ENCODE measurements around the gene TLCD5. TPM values are rescaled to one million over a fixed set of nuclear protein-coding genes. Genes with fewer than 3 reads are reported as not detected.

The TLCD5 gene
- polyA plus RNA-seq, 1 donor (not counting 4 experiments of a cell fraction or from before 2014, with no cell fraction given): 4.0 TPM

DNA sequence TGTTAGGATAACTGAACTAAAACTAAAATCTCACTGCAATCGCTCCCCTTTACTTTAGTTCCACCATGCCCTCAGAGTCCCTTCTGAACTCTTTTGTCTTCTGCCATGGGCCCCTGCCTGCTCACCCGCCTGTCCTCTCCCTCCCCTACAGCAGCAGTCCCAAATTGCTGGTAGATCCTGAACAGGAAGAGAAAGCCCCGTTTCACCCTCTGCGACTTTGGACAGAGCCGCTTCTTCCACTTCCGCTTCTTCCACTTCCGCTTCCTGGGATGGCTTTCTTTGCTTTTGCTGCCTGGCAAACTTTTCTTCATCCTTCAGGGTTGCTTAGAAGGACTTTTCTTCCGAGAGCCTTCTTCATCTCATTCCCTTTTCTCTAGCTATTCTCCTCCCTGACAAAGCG is 35.7 kb upstream of the TLCD5 start:
- no peak for FAIRE-seq
- no peaks in the 10 kb centered on the region for H4K20me1 ChIP-seq (ENCODE audit: control insufficient read depth, extremely low read depth, insufficient read depth, low read length)
- H3K9me3 ChIP-seq (ENCODE audit: control insufficient read depth, low read depth, low read length): no peaks in the 10 kb centered on the region
- no peaks in the 10 kb centered on the region for H3K79me2 ChIP-seq (ENCODE audit: control insufficient read depth, insufficient read depth, low read length)
- H2AFZ ChIP-seq (ENCODE audit: control insufficient read depth, low read length): no peak overlapping the region
- no peaks in the 10 kb centered on the region for H3K9me1 ChIP-seq (ENCODE audit: control insufficient read depth, extremely low read depth, insufficient read depth, low read length)
- no peaks in the 10 kb centered on the region for H3K36me3 ChIP-seq (ENCODE audit: control insufficient read depth in 2 of 2, extremely low read depth in 1 of 2, insufficient read depth in 2 of 2, low read length in 2 of 2)
- no peak for DNase-seq (ENCODE audit: low read depth, low spot score)
- no peak overlapping the region for H3K27ac ChIP-seq (ENCODE audit: control insufficient read depth, insufficient read depth, low read length)
- TF ChIP-seq, protein P1, sequence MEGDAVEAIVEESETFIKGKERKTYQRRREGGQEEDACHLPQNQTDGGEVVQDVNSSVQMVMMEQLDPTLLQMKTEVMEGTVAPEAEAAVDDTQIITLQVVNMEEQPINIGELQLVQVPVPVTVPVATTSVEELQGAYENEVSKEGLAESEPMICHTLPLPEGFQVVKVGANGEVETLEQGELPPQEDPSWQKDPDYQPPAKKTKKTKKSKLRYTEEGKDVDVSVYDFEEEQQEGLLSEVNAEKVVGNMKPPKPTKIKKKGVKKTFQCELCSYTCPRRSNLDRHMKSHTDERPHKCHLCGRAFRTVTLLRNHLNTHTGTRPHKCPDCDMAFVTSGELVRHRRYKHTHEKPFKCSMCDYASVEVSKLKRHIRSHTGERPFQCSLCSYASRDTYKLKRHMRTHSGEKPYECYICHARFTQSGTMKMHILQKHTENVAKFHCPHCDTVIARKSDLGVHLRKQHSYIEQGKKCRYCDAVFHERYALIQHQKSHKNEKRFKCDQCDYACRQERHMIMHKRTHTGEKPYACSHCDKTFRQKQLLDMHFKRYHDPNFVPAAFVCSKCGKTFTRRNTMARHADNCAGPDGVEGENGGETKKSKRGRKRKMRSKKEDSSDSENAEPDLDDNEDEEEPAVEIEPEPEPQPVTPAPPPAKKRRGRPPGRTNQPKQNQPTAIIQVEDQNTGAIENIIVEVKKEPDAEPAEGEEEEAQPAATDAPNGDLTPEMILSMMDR (optimal IDR thresholded peaks at IDR 0.05 in 1 of 3, IDR thresholded peaks at IDR 0.05 in 1 of 3, conservative IDR thresholded peaks at IDR 0.05 in 1 of 3; ENCODE audit: extremely low read depth in 1 of 3, insufficient read depth in 2 of 3, low read length in 3 of 3): no peak
- TF ChIP-seq EZH2 (IDR thresholded peaks at IDR 0.05; ENCODE audit: low read length): no peak
- dilution Hi-C loops (cut with MboI; ENCODE audit: extremely low pct_ligation_motif_present, low sequenced_read_pairs): no loop called here
- no peak overlapping the region for H3K9ac ChIP-seq (ENCODE audit: control insufficient read depth, extremely low read depth, insufficient read depth, low read length)
- H3K4me3 ChIP-seq (ENCODE audit: control insufficient read depth in 2 of 3, extremely low read depth in 1 of 3, insufficient read depth in 2 of 3, low read depth in 1 of 3, low read length in 3 of 3): no peak overlapping the region
- peaks cover 7% of the 10 kb centered on the region for H3K27me3 ChIP-seq (ENCODE audit: control insufficient read depth, extremely low read depth, insufficient read depth, low read length)
- H3K4me2 ChIP-seq (ENCODE audit: control insufficient read depth, extremely low read depth, insufficient read depth, low read depth, low read length): no peak overlapping the region
- H3K4me1 ChIP-seq (ENCODE audit: control insufficient read depth, extremely low read depth, insufficient read depth, low read length): peaks cover 24% of the 10 kb centered on the region

DNA sequence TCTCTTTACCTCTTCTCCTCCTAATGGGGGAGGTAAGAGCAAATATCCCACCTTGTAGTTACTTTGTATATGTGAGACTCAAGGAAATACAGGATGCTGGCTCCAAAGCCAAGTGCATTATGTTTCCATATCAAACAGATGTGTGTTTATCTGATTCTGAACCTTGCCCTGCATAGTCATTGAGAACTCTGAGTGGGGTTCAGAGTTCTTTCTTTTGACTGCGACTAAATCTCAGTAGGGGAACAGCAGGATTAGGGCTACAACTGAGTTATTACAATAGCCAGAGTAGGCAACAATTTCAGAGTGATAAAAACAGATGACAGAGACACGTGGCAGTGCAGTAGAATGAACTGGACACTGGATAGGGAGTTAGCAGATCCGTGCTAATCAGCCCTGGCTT is 34.1 kb upstream of the TLCD5 start:
- Histone ChIP-seq H3K36me3 (ENCODE audit: control insufficient read depth in 2 of 2, extremely low read depth in 1 of 2, insufficient read depth in 2 of 2, low read length in 2 of 2) (no peaks in the 10 kb centered on the region), H3K79me2 (ENCODE audit: control insufficient read depth, insufficient read depth, low read length) (no peaks in the 10 kb centered on the region), H4K20me1 (ENCODE audit: control insufficient read depth, extremely low read depth, insufficient read depth, low read length) (no peaks in the 10 kb centered on the region), H3K27ac (ENCODE audit: control insufficient read depth, insufficient read depth, low read length) (no peak overlapping the region), H3K4me1 (ENCODE audit: control insufficient read depth, extremely low read depth, insufficient read depth, low read length) (peaks cover 35% of the 10 kb centered on the region), H3K9me3 (ENCODE audit: control insufficient read depth, low read depth, low read length) (no peaks in the 10 kb centered on the region), H3K4me3 (ENCODE audit: control insufficient read depth in 2 of 3, extremely low read depth in 1 of 3, insufficient read depth in 2 of 3, low read depth in 1 of 3, low read length in 3 of 3) (no peak overlapping the region), H3K9ac (ENCODE audit: control insufficient read depth, extremely low read depth, insufficient read depth, low read length) (no peak overlapping the region), H3K4me2 (ENCODE audit: control insufficient read depth, extremely low read depth, insufficient read depth, low read depth, low read length) (no peak overlapping the region), H2AFZ (ENCODE audit: control insufficient read depth, low read length) (no peak overlapping the region), H3K9me1 (ENCODE audit: control insufficient read depth, extremely low read depth, insufficient read depth, low read length) (no peaks in the 10 kb centered on the region), H3K27me3 (ENCODE audit: control insufficient read depth, extremely low read depth, insufficient read depth, low read length) (peaks cover 7% of the 10 kb centered on the region)
- DNase-seq (ENCODE audit: low read depth, low spot score) (no peak), FAIRE-seq (no peak)
- dilution Hi-C loops (cut with MboI; ENCODE audit: extremely low pct_ligation_motif_present, low sequenced_read_pairs): no loop called here
- TF ChIP-seq, protein P1 (optimal IDR thresholded peaks at IDR 0.05 in 1 of 3, IDR thresholded peaks at IDR 0.05 in 1 of 3, conservative IDR thresholded peaks at IDR 0.05 in 1 of 3; ENCODE audit: extremely low read depth in 1 of 3, insufficient read depth in 2 of 3, low read length in 3 of 3): no peak
- TF ChIP-seq EZH2 (IDR thresholded peaks at IDR 0.05; ENCODE audit: low read length): no peak
